CD4-positive, alpha-beta T cell (primary cell): ENCODE results near the gene MRM3. TPM values are rescaled to one million over a fixed set of nuclear protein-coding genes. Genes with fewer than 3 reads are reported as not detected.

Experiments
- ATAC-seq: fragments of 200-7000 bp; cut with Tn5 transposase; one replicate; pipeline ENCODE4 v1.10.0; 2022; ENCODE audit warnings: mild to moderate bottlenecking; ENCODE audit not compliant: poor library complexity
- CTCF ChIA-PET: fragments of 350-600 bp; sonication (Branson Sonifier 250); formaldehyde crosslinking; loops from one replicate; lab custom pipeline; 2021; ENCODE audit warnings: antibody characterized with exemption, inconsistent platforms; lab: Charles Lee
- POLR2A ChIA-PET: fragments of 350-600 bp; sonication (Branson Sonifier 250); formaldehyde crosslinking; loops from one replicate; lab custom pipeline; 2021; ENCODE audit warnings: antibody characterized with exemption, inconsistent platforms; lab: Charles Lee
- DNase-seq, 14 experiments: peaks; one replicate each; pipeline ENCODE4 v3.0.0-alpha.2; 2013 to 2020; ENCODE audit warnings: mixed read lengths in 2 of 14
- H3K27ac ChIP-seq, 2 donors: one replicate each; pipeline versions ENCODE4 v1.5.1 to v1.7.0; 2013; ENCODE audit warnings: low read length in 2 of 2, low read depth in 1 of 2, mild to moderate bottlenecking in 1 of 2
- H3K27me3 ChIP-seq, 2 experiments: 1 replicate in 1 of 2; 2 replicates in 1 of 2; pipeline versions ENCODE4 v1.6.1 to v1.7.0; 2013; ENCODE audit warnings: low read length in 2 of 2, control low read depth in 1 of 2, mild to moderate bottlenecking in 1 of 2, moderate library complexity in 1 of 2; ENCODE audit not compliant: insufficient read depth in 2 of 2, control insufficient read depth in 1 of 2
- H3K36me3 ChIP-seq: one replicate; pipeline ENCODE4 v1.6.1; 2013; ENCODE audit warnings: low read length, control low read depth; ENCODE audit not compliant: insufficient read depth
- H3K4me1 ChIP-seq: one replicate; pipeline ENCODE4 v1.6.1; 2013; ENCODE audit warnings: low read length, control low read depth; ENCODE audit not compliant: insufficient read depth
- H3K4me3 ChIP-seq: one replicate; pipeline ENCODE4 v1.5.1; 2013; ENCODE audit warnings: mild to moderate bottlenecking, low read length, moderate library complexity
- H3K9me3 ChIP-seq, 2 experiments: 1 replicate in 1 of 2; 2 replicates in 1 of 2; pipeline versions ENCODE4 v1.6.1 to v1.7.0; 2013; ENCODE audit warnings: low read length in 2 of 2, mild to moderate bottlenecking in 2 of 2, control low read depth in 1 of 2, moderate library complexity in 1 of 2; ENCODE audit not compliant: control insufficient read depth in 1 of 2, insufficient read depth in 1 of 2
- H3K27ac Mint-ChIP-seq: one replicate; pipeline ENCODE4 v1.8.0; 2020; ENCODE audit warnings: mixed read lengths
- H3K27me3 Mint-ChIP-seq: one replicate; pipeline ENCODE4 v1.8.0; 2021; ENCODE audit warnings: mixed read lengths
- H3K36me3 Mint-ChIP-seq: one replicate; pipeline ENCODE4 v1.8.0; 2021; ENCODE audit warnings: low read depth, mixed read lengths
- H3K4me1 Mint-ChIP-seq: one replicate; pipeline ENCODE4 v1.8.0; 2021; ENCODE audit warnings: low read depth, mixed read lengths
- H3K4me3 Mint-ChIP-seq: one replicate; pipeline ENCODE4 v1.8.0; 2020; ENCODE audit warnings: mild to moderate bottlenecking, mixed read lengths
- H3K9me3 Mint-ChIP-seq: one replicate; pipeline ENCODE4 v1.8.0; 2020; ENCODE audit warnings: mixed read lengths
- intact Hi-C, 2 experiments: fragments of 100-400 bp; cut with DNase I in 1 of 2; cut with micrococcal nuclease in 1 of 2; formaldehyde crosslinking; loops; one replicate each; pipeline versions ENCODE4 v1.15.1 to v1.9.0; 2023 to 2025; cut with DNase I, micrococcal nuclease
- total RNA-seq, 174 experiments: library from RNA in 2 of 174; stranded (reverse) in 2 of 174; gene quantifications; one replicate each; pipeline ENCODE4 v1.2.3 and lab custom pipeline; 2021 to 2026
- TF ChIP-seq, protein P1 (sequence below): fragments of 200-600 bp; IDR thresholded peaks from one replicate; pipeline ENCODE4 v1.8.0; 2022; ENCODE audit warnings: antibody characterized with exemption, mild to moderate bottlenecking

Gene MRM3
- total RNA-seq, 2 experiments from 2014 or later, result 40.8 to 44.1 TPM

DNA sequence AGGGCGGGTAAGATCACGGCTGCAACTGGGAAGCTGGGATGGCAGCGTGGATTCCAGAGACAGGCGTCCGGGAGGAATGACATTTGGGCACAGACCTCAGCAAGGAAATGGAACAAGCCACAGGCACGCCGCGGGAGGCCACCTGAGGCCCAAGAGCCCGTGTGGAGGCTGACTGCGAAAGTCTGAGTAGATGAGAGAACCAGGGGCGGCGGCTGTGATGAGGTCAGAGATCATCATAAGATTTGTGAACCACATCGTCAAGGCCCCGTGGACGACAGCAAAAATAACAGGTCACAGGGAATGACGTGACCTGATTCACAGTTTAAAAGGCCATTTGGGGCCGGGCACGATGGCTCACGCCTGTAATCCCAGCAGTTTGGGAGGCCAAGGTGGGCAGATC lies 48.2 kb downstream of the MRM3 start:
- H3K36me3 Mint-ChIP-seq, result no peaks in the 10 kb centered on the region
- H3K9me3 Mint-ChIP-seq, result no peaks in the 10 kb centered on the region
- Histone ChIP-seq H3K27me3 (no peaks in the 10 kb centered on the region), H3K36me3 (no peaks in the 10 kb centered on the region), H3K9me3 (peaks cover 0 to 11% of the 10 kb centered on the region in 2 experiments), H3K4me1 (no peaks in the 10 kb centered on the region), H3K27ac (no peak overlapping the region), H3K4me3 (no peak overlapping the region)
- intact Hi-C loops, result no loop called here
- H3K27me3 Mint-ChIP-seq, result peaks cover 3% of the 10 kb centered on the region
- TF ChIP-seq, protein P1, sequence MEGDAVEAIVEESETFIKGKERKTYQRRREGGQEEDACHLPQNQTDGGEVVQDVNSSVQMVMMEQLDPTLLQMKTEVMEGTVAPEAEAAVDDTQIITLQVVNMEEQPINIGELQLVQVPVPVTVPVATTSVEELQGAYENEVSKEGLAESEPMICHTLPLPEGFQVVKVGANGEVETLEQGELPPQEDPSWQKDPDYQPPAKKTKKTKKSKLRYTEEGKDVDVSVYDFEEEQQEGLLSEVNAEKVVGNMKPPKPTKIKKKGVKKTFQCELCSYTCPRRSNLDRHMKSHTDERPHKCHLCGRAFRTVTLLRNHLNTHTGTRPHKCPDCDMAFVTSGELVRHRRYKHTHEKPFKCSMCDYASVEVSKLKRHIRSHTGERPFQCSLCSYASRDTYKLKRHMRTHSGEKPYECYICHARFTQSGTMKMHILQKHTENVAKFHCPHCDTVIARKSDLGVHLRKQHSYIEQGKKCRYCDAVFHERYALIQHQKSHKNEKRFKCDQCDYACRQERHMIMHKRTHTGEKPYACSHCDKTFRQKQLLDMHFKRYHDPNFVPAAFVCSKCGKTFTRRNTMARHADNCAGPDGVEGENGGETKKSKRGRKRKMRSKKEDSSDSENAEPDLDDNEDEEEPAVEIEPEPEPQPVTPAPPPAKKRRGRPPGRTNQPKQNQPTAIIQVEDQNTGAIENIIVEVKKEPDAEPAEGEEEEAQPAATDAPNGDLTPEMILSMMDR, result no peak
- no peak overlapping the region for H3K27ac Mint-ChIP-seq
- no peaks in the 10 kb centered on the region for H3K4me1 Mint-ChIP-seq
- ATAC-seq (no peak), DNase-seq (no peak)
- no peak overlapping the region for H3K4me3 Mint-ChIP-seq
- POLR2A ChIA-PET, result no interaction called here
- CTCF ChIA-PET, result no interaction called here

- no peak overlapping the region for H3K27ac ChIP-seq
- no peaks in the 10 kb centered on the region for H3K36me3 Mint-ChIP-seq
- TF ChIP-seq, protein P1, result no peak
- no peak for DNase-seq
- H3K4me1 Mint-ChIP-seq, result no peaks in the 10 kb centered on the region
- H3K4me3 ChIP-seq, result no peak overlapping the region
- no peaks in the 10 kb centered on the region for H3K36me3 ChIP-seq
- ChIA-PET POLR2A (no interaction called here), CTCF (no interaction called here)
- no peak overlapping the region for H3K4me3 Mint-ChIP-seq
- H3K9me3 ChIP-seq, result peaks cover 0 to 11% of the 10 kb centered on the region in 2 experiments
- no peak for ATAC-seq
- no peaks in the 10 kb centered on the region for H3K27me3 ChIP-seq
- intact Hi-C loops, result no loop called here
- H3K4me1 ChIP-seq, result no peaks in the 10 kb centered on the region
- H3K9me3 Mint-ChIP-seq, result no peaks in the 10 kb centered on the region
- H3K27me3 Mint-ChIP-seq, result peaks cover 3% of the 10 kb centered on the region
- H3K27ac Mint-ChIP-seq, result no peak overlapping the region
These were observed 48.8 kb downstream of the MRM3 start for GRCh38 chr17:830950-831349.

DNA sequence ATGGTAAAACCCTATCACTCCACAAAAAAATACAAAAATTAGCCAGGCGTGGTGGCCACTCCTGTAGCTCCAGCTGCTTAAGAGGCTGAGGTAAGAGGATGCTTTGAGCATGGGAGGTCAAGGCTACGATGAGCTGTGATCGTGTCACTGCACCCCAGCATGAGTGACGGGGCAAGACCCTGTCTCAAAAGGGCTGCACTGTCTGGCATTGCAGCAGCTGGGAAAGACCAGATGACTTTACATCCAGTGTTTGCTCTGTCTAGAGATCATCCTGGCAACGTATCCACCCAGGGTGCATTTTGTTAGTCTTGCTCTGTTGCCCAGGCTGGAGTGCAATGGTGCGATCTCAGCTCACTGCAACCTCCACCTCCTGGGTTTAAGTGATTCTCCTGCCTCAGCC lies 52.0 kb downstream of the MRM3 start:
- Histone ChIP-seq H3K9me3 (peaks cover 0 to 11% of the 10 kb centered on the region in 2 experiments), H3K4me1 (no peaks in the 10 kb centered on the region), H3K27me3 (no peaks in the 10 kb centered on the region), H3K4me3 (no peak overlapping the region), H3K27ac (no peak overlapping the region), H3K36me3 (no peaks in the 10 kb centered on the region)
- H3K4me1 Mint-ChIP-seq, result no peaks in the 10 kb centered on the region
- no peaks in the 10 kb centered on the region for H3K9me3 Mint-ChIP-seq
- CTCF ChIA-PET, result no interaction called here
- no peak overlapping the region for H3K4me3 Mint-ChIP-seq
- no peaks in the 10 kb centered on the region for H3K36me3 Mint-ChIP-seq
- no peak overlapping the region for H3K27ac Mint-ChIP-seq
- POLR2A ChIA-PET, result no interaction called here
- TF ChIP-seq, protein P1, result no peak
- intact Hi-C loops, result no loop called here
- ATAC-seq (no peak), DNase-seq (no peak)
- peaks cover 3% of the 10 kb centered on the region for H3K27me3 Mint-ChIP-seq
